ENCODE data around the gene CACNA2D1. TPM values are rescaled to one million over a fixed set of nuclear protein-coding genes. Genes with fewer than 3 reads are reported as not detected.

The CACNA2D1 gene
- total and polyA plus RNA-seq, 9 of the 15 experiments (the other 6 are each of a cell fraction or from before 2014, with no cell fraction given): 0.49 TPM; not detected in 8

- FAIRE-seq (no peak), DNase-seq (ENCODE audit: extremely low read depth in 1 of 4, low spot score in 3 of 4) (no peak), ATAC-seq (no peak)
- intact Hi-C loops (cut with micrococcal nuclease): no loop called here
- POLR2A ChIA-PET: no interaction called here
- no TSS peak for BruUV-seq (replicated peaks)
- Histone ChIP-seq H3K9ac (ENCODE audit: insufficient read depth in 1 of 2, low read depth in 2 of 2, low read length in 2 of 2) (no peak overlapping the region), H3K79me2 (ENCODE audit: control insufficient read depth, insufficient read depth, low read length) (no peaks in the 10 kb centered on the region), H3K9me3 (replicated peaks; ENCODE audit: control insufficient read depth, insufficient read depth, low read depth, low read length) (no peaks in the 10 kb centered on the region), H3K27me3 (ENCODE audit: control insufficient read depth in 2 of 2, insufficient read depth in 2 of 2, low read length in 2 of 2) (no peaks in the 10 kb centered on the region), H3K9me1 (ENCODE audit: control insufficient read depth, insufficient read depth, low read length) (no peaks in the 10 kb centered on the region), H3K36me3 (ENCODE audit: control insufficient read depth, insufficient read depth, low read length) (no peaks in the 10 kb centered on the region), H2AFZ (ENCODE audit: low read depth, low read length) (no peak overlapping the region), H3K4me1 (replicated peaks in 1 of 2; ENCODE audit: control insufficient read depth in 2 of 2, insufficient read depth in 2 of 2, low read length in 2 of 2) (no peaks in the 10 kb centered on the region), H3K4me2 (ENCODE audit: insufficient read depth, low read length) (no peak overlapping the region), H3K4me3 (no peak overlapping the region), H4K20me1 (replicated peaks; ENCODE audit: control insufficient read depth, insufficient read depth, low read length) (no peaks in the 10 kb centered on the region), H3K27ac (ENCODE audit: extremely low read depth, low read depth, low read length) (no peak overlapping the region)
- 2% methylated on average over 9 of the region's 9 CpGs for WGBS (ENCODE audit: insufficient coverage, low coverage, missing lambda C conversion rate)
- no peak for TF ChIP-seq ESRRB (CRISPR knock-in tag; IDR thresholded peaks at IDR 0.05; ENCODE audit: borderline replicate concordance)
- TF ChIP-seq MAFG (tag; conservative IDR thresholded peaks at IDR 0.05): 0 out of 2 replicates have a peak, but pooled peaks have one; percentile 10
- no peak for TF ChIP-seq KLF13 (tag; IDR thresholded peaks at IDR 0.05; ENCODE audit: borderline replicate concordance, low read depth)
- no peak for TF ChIP-seq RBM15 (IDR thresholded peaks at IDR 0.05; ENCODE audit: insufficient read depth, low read length)
- peak; percentile 20; the same call in 1 of the 2 replicates for TF ChIP-seq ZNF316 (IDR thresholded peaks at IDR 0.05)
- no peak for TF ChIP-seq RFX7 (CRISPR knock-in tag; IDR thresholded peaks at IDR 0.05)
- in situ Hi-C loops (cut with MboI): no loop called here
- CTCF ChIA-PET (ENCODE audit: low intra/inter-chr PET ratio): no interaction called here
Observed at GRCh38 chr7:82221152-82221674, 222.4 kb downstream of the CACNA2D1 start.

GRCh38 chr7:82212466-82212865 lies 231.1 kb downstream of the CACNA2D1 start:
- CTCF ChIA-PET (ENCODE audit: low intra/inter-chr PET ratio): no interaction called here
- Histone ChIP-seq H3K4me3 (no peak overlapping the region), H3K9me3 (replicated peaks; ENCODE audit: control insufficient read depth, insufficient read depth, low read depth, low read length) (peaks cover 2% of the 10 kb centered on the region; the same call in 1 of the 2 replicates), H3K79me2 (ENCODE audit: control insufficient read depth, insufficient read depth, low read length) (no peaks in the 10 kb centered on the region), H2AFZ (ENCODE audit: low read depth, low read length) (no peak overlapping the region), H3K27me3 (ENCODE audit: control insufficient read depth in 2 of 2, insufficient read depth in 2 of 2, low read length in 2 of 2) (no peaks in the 10 kb centered on the region), H3K9me1 (ENCODE audit: control insufficient read depth, insufficient read depth, low read length) (no peaks in the 10 kb centered on the region), H3K9ac (ENCODE audit: insufficient read depth in 1 of 2, low read depth in 2 of 2, low read length in 2 of 2) (no peak overlapping the region), H3K4me2 (ENCODE audit: insufficient read depth, low read length) (no peak overlapping the region), H4K20me1 (replicated peaks; ENCODE audit: control insufficient read depth, insufficient read depth, low read length) (no peaks in the 10 kb centered on the region), H3K27ac (ENCODE audit: extremely low read depth, low read depth, low read length) (no peak overlapping the region), H3K4me1 (replicated peaks in 1 of 2; ENCODE audit: control insufficient read depth in 2 of 2, insufficient read depth in 2 of 2, low read length in 2 of 2) (no peaks in the 10 kb centered on the region), H3K36me3 (ENCODE audit: control insufficient read depth, insufficient read depth, low read length) (no peaks in the 10 kb centered on the region)
- in situ Hi-C loops (cut with MboI) (no loop called here), intact Hi-C loops (cut with micrococcal nuclease) (no loop called here)
- no TSS peak for BruUV-seq (replicated peaks)
- no peak for DNase-seq (ENCODE audit: extremely low read depth in 1 of 4, low spot score in 3 of 4)
- no peak for ATAC-seq
- POLR2A ChIA-PET: no interaction called here
- FAIRE-seq: no peak
- TF ChIP-seq THRAP3 (IDR thresholded peaks at IDR 0.05; ENCODE audit: borderline replicate concordance) (no peak), BACH1 (tag; IDR thresholded peaks at IDR 0.05) (no peak)

Data from K562 (cell line).